Endodermal cell (in vitro differentiated cells): ENCODE measurements around the gene RAD23A. TPM values are rescaled to one million over a fixed set of nuclear protein-coding genes. Genes with fewer than 3 reads are reported as not detected.

ENCODE experiments used
- DNase-seq: peaks from one replicate; pipeline ENCODE4 v3.0.0-alpha.2; 2017
- H3K27ac ChIP-seq: 2 replicates; pipeline ENCODE4 v1.5.1; 2013; ENCODE audit warnings: mild to moderate bottlenecking, low read depth, low read length, moderate library complexity
- H3K27me3 ChIP-seq: 2 replicates; pipeline ENCODE4 v1.6.1; 2013; ENCODE audit warnings: mild to moderate bottlenecking, low read length, moderate library complexity; ENCODE audit not compliant: insufficient read depth, control insufficient read depth, poor library complexity, severe bottlenecking
- H3K36me3 ChIP-seq: 2 replicates; pipeline ENCODE4 v1.7.0; 2013; ENCODE audit warnings: mild to moderate bottlenecking, low read length, moderate library complexity; ENCODE audit not compliant: control insufficient read depth, insufficient read depth
- H3K4me1 ChIP-seq: one replicate; pipeline ENCODE4 v1.7.0; 2013; ENCODE audit warnings: low read length; ENCODE audit not compliant: control insufficient read depth, insufficient read depth
- H3K4me3 ChIP-seq: 2 replicates; pipeline ENCODE4 v1.5.1; 2013; ENCODE audit warnings: mild to moderate bottlenecking, low read length, moderate library complexity
- H3K9ac ChIP-seq: 2 replicates; pipeline ENCODE4 v1.6.1; 2013; ENCODE audit warnings: mild to moderate bottlenecking, low read length, moderate library complexity; ENCODE audit not compliant: poor library complexity, severe bottlenecking; ENCODE audit errors: extremely low read depth
- H3K9me3 ChIP-seq: 2 replicates; pipeline ENCODE4 v1.6.1; 2013; ENCODE audit warnings: mild to moderate bottlenecking, low read length, moderate library complexity; ENCODE audit not compliant: control insufficient read depth
- H3K27ac Mint-ChIP-seq: 2 replicates; pipeline ENCODE4 v1.8.0; 2020; ENCODE audit warnings: mixed read lengths
- H3K27me3 Mint-ChIP-seq: 2 replicates; pipeline ENCODE4 v1.8.0; 2021; ENCODE audit warnings: mild to moderate bottlenecking, mixed read lengths; ENCODE audit not compliant: insufficient read depth
- H3K36me3 Mint-ChIP-seq: 2 replicates; pipeline ENCODE4 v1.8.0; 2020; ENCODE audit warnings: low read depth, mixed read lengths
- H3K4me1 Mint-ChIP-seq: 2 replicates; pipeline ENCODE4 v1.8.0; 2020; ENCODE audit warnings: mixed read lengths
- H3K4me3 Mint-ChIP-seq: 2 replicates; pipeline ENCODE4 v1.8.0; 2020; ENCODE audit warnings: mild to moderate bottlenecking, moderate library complexity, mixed read lengths
- H3K9me3 Mint-ChIP-seq: 2 replicates; pipeline ENCODE4 v1.8.0; 2020; ENCODE audit warnings: mild to moderate bottlenecking, mixed read lengths
- CTCF ChIP-seq: fragments of 200-600 bp; sonication (generic); conservative IDR thresholded peaks from 2 replicates; pipeline ENCODE4 v1.5.0; 2021; ENCODE audit warnings: antibody characterized with exemption, mild to moderate bottlenecking
- WGBS, 2 experiments: methylation state at CpG; one replicate each; pipeline versions ENCODE4 v1.1.5 to v1.1.7; 2013; ENCODE audit warnings: missing lambda C conversion rate in 2 of 2, mixed read lengths in 1 of 2; ENCODE audit not compliant: insufficient coverage in 1 of 2, insufficient read length in 1 of 2; 5-methylcytosine and 5-hydroxymethylcytosine counted together
- total RNA-seq, 2 donors: library from RNA; stranded (reverse); fragmentation: NEBNext Ultra II Directional in 1 of 2; extraction: Animal tissue kit (Norgen Biotek cat#: 25700) in 1 of 2; gene quantifications; 2 replicates in 1 of 2; 3 replicates in 1 of 2; pipeline ENCODE4 v1.2.1, GENCODE V29; 2021

RAD23A gene
- total RNA-seq, 2 donors from 2014 or later: 75.5 to 117 TPM

DNA sequence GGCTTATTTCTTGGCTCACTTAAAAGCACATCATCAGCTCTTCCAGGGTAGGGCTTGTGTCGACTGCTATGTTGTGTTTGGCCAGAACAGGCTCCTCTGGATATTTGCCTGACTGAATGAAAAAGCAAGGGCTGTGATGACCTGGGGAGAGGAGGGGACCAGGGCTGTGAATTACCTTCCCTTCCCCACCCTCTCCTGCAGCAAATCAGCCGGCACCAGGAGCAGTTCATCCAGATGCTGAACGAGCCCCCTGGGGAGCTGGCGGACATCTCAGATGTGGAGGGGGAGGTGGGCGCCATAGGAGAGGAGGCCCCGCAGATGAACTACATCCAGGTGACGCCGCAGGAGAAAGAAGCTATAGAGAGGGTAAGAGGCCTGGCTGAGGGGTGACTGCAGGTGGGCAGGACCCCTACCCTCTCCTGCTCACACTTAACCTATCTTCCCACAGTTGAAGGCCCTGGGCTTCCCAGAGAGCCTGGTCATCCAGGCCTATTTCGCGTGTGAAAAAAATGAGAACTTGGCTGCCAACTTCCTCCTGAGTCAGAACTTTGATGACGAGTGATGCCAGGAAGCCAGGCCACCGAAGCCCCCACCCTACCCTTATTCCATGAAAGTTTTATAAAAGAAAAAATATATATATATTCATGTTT, 7.0 kb downstream of the RAD23A start:
- H3K36me3 Mint-ChIP-seq: peaks cover 64% of the 10 kb centered on the region
- Histone ChIP-seq H3K27ac (no peak overlapping the region), H3K36me3 (peaks cover 58% of the 10 kb centered on the region), H3K27me3 (no peaks in the 10 kb centered on the region), H3K9me3 (no peaks in the 10 kb centered on the region), H3K9ac (no peak overlapping the region), H3K4me1 (no peaks in the 10 kb centered on the region), H3K4me3 (no peak overlapping the region)
- TF ChIP-seq CTCF: no peak
- no peak overlapping the region for H3K27ac Mint-ChIP-seq
- H3K4me3 Mint-ChIP-seq: no peak overlapping the region
- WGBS, 2 experiments: 92 to 100% methylated on average over 1 to 8 of the region's 12 CpGs
- peaks cover 13% of the 10 kb centered on the region for H3K4me1 Mint-ChIP-seq
- H3K27me3 Mint-ChIP-seq: no peaks in the 10 kb centered on the region
- DNase-seq: peak; percentile 64
- H3K9me3 Mint-ChIP-seq: no peaks in the 10 kb centered on the region

GRCh38 chr19:12953138-12953798, 7.6 kb downstream of the RAD23A start:
- H3K4me1 Mint-ChIP-seq: peaks cover 13% of the 10 kb centered on the region
- no peak for TF ChIP-seq CTCF

DNA sequence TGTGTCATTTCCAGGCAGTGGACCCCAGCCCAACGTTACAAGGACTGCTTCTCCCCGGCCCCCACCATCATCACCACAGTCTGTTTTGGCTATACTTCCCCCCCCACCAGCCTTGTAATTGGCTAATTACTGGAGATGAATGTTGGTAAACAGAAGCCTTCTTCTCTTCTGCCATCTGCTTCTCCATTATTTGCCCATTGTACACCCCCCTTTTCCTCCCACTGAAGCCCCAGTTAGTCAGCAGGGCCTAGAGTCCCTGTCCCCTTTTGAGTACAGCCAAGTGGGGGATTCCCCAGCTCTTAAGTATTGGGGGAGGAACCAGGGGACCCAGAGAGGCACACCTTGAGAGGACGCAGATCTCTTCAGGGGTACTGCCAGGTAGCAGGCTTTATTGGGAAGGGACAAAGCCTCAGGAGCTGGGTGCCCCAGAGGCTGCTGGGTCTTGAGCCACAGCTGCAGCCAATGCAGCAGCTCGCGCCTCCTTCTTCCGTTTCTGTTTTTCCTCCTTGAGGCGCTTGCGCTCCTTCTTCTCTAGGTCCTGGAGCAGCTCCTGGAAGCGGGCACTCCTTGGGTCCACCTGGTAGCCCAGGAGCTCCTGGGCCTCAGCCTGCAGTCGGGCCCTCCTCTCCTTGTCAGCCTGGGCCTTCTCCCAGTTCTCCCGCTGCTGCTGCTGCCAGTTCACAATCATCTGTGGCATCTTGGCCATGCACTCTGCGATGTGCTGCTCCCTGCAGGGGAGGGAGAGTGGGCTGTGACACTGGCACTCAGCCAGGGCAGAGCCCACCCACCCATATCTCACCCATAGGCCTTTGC, 8.3 kb downstream of the RAD23A start:
- no peak for DNase-seq
- TF ChIP-seq CTCF: no peak
- H3K4me1 Mint-ChIP-seq: peaks cover 13% of the 10 kb centered on the region
- H3K27me3 Mint-ChIP-seq: no peaks in the 10 kb centered on the region
- no peak overlapping the region for H3K4me3 Mint-ChIP-seq
- 92% methylated on average over 7 to 12 of the region's 12 CpGs for WGBS, 2 experiments
- peak overlapping the region; percentile 86 for H3K27ac Mint-ChIP-seq
- peaks cover 52% of the 10 kb centered on the region for H3K36me3 Mint-ChIP-seq
- no peaks in the 10 kb centered on the region for H3K9me3 Mint-ChIP-seq
- H3K9me3 ChIP-seq: no peaks in the 10 kb centered on the region
- no peaks in the 10 kb centered on the region for H3K27me3 ChIP-seq
- peaks cover 45% of the 10 kb centered on the region for H3K36me3 ChIP-seq
- no peaks in the 10 kb centered on the region for H3K4me1 ChIP-seq
- no peak overlapping the region for H3K9ac ChIP-seq
- no peak overlapping the region for H3K27ac ChIP-seq
- no peak overlapping the region for H3K4me3 ChIP-seq

More at GRCh38 chr19:12953138-12953798, 7.6 kb downstream of the RAD23A start:
- H3K9me3 Mint-ChIP-seq: no peaks in the 10 kb centered on the region
- H3K36me3 Mint-ChIP-seq: peaks cover 57% of the 10 kb centered on the region
- no peak for DNase-seq
- Histone ChIP-seq H3K27ac (no peak overlapping the region), H3K4me1 (no peaks in the 10 kb centered on the region), H3K9ac (no peak overlapping the region), H3K9me3 (no peaks in the 10 kb centered on the region), H3K27me3 (no peaks in the 10 kb centered on the region), H3K36me3 (peaks cover 52% of the 10 kb centered on the region), H3K4me3 (no peak overlapping the region)
- 93 to 94% methylated on average over 5 to 11 of the region's 11 CpGs for WGBS, 2 experiments
- H3K27me3 Mint-ChIP-seq: no peaks in the 10 kb centered on the region
- H3K4me3 Mint-ChIP-seq: no peak overlapping the region
- no peak overlapping the region for H3K27ac Mint-ChIP-seq
